Fibroblast of lung (primary cell): ENCODE data around the gene KIAA1549. TPM values are rescaled to one million over a fixed set of nuclear protein-coding genes. Genes with fewer than 3 reads are reported as not detected.

Experiments
- DNase-seq, 2 donors: peaks; one replicate each; pipeline versions ENCODE4 v3.0.0 to v3.0.0-alpha.2; 2010; ENCODE audit warnings: low read depth in 2 of 2
- H2AFZ ChIP-seq: 2 replicates; pipeline ENCODE4 v1.5.1; 2012; ENCODE audit warnings: low read length, control low read depth, inconsistent platforms
- H3K27ac ChIP-seq: 2 replicates; pipeline ENCODE4 v1.5.1; 2011; ENCODE audit warnings: low read length, control low read depth; ENCODE audit not compliant: insufficient read depth
- H3K27me3 ChIP-seq: 2 replicates; pipeline ENCODE4 v1.5.1; 2011; ENCODE audit warnings: mild to moderate bottlenecking, low read length; ENCODE audit not compliant: control insufficient read depth, insufficient read depth
- H3K36me3 ChIP-seq: 2 replicates; pipeline ENCODE4 v1.5.1; 2011; ENCODE audit warnings: low read length; ENCODE audit not compliant: control insufficient read depth, insufficient read depth
- H3K4me1 ChIP-seq: 2 replicates; pipeline ENCODE4 v1.5.1; 2011; ENCODE audit warnings: low read length; ENCODE audit not compliant: control insufficient read depth, insufficient read depth; ENCODE audit errors: extremely low read depth
- H3K4me2 ChIP-seq: 2 replicates; pipeline ENCODE4 v1.5.1; 2011; ENCODE audit warnings: low read length, control low read depth; ENCODE audit not compliant: insufficient read depth; ENCODE audit errors: extremely low read depth
- H3K4me3 ChIP-seq, 4 experiments: fragments of 200-600 bp in 1 of 4; sonication (generic) in 1 of 4; replicated peaks in 1 of 4; 2 replicates each; pipeline ENCODE4 v1.5.1; 2011 to 2016; ENCODE audit warnings: low read length in 4 of 4, low read depth in 3 of 4, mild to moderate bottlenecking in 3 of 4, control low read depth in 2 of 4, inconsistent platforms in 1 of 4, mixed read lengths in 1 of 4; ENCODE audit not compliant: insufficient read depth in 1 of 4; ENCODE audit errors: control extremely low read depth in 1 of 4
- H3K79me2 ChIP-seq: 2 replicates; pipeline ENCODE4 v1.5.1; 2012; ENCODE audit warnings: mild to moderate bottlenecking, low read length, inconsistent platforms; ENCODE audit not compliant: control insufficient read depth, insufficient read depth
- H3K9ac ChIP-seq: 2 replicates; pipeline ENCODE4 v1.5.1; 2011; ENCODE audit warnings: mild to moderate bottlenecking, low read length, control low read depth; ENCODE audit not compliant: insufficient read depth
- H3K9me3 ChIP-seq: 2 replicates; pipeline ENCODE4 v1.5.1; 2012; ENCODE audit warnings: low read depth, low read length; ENCODE audit not compliant: control insufficient read depth, insufficient read depth
- H4K20me1 ChIP-seq: 2 replicates; pipeline ENCODE4 v1.5.1; 2011; ENCODE audit warnings: low read length; ENCODE audit not compliant: control insufficient read depth, insufficient read depth; ENCODE audit errors: extremely low read depth
- EZH2 ChIP-seq: IDR thresholded peaks from 2 replicates; pipeline ENCODE4 v1.5.1; 2012; ENCODE audit warnings: low read length, control low read depth, mild to moderate bottlenecking; ENCODE audit errors: missing control alignments
- polyA plus RNA-seq, 2 donors: library from polyadenylated mRNA; depleted of rRNA in 1 of 2; stranded (reverse) in 1 of 2; unstranded in 1 of 2; fragments of >200 nt; gene quantifications; 2 replicates each; pipeline ENCODE4 v1.2.1, GENCODE V29; 2011 to 2012; ENCODE audit warnings: missing spikeins in 1 of 2
- total RNA-seq: library from RNA; depleted of rRNA; stranded (reverse); fragments of >200 nt; gene quantifications from 2 replicates; pipeline ENCODE4 v1.2.1, GENCODE V29; 2014
- TF ChIP-seq, protein P1 (sequence below), 2 donors: IDR thresholded peaks in 1 of 2; conservative IDR thresholded peaks in 1 of 2; 1 replicate in 1 of 2; 2 replicates in 1 of 2; pipeline ENCODE4 v1.5.1; 2011 to 2012; ENCODE audit warnings: low read length in 2 of 2, control low read depth in 1 of 2, inconsistent platforms in 1 of 2, low read depth in 1 of 2, mild to moderate bottlenecking in 1 of 2

Gene KIAA1549
- total and polyA plus RNA-seq, 2 donors (not counting 1 experiment from before 2014, with no cell fraction given), result 0.48 to 0.66 TPM

DNA sequence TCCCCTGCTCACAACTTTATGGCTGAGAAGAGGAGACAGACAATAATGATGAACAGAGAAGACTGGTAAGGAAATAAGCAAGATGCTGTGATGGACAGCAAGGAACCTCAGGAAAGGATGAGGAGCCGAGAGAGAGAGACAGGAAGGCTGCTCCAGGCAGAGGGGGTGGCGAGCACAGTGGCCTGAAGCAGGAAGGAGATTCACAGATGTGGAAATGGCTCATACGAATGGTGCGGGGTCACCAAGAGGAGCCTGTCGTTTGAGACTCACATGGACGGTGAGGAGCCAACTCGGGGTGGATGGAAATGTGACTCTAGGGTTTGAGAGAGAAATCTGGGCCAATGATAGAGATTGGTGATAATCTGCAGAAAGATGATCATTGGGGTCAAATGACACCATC lies 43.7 kb downstream of the KIAA1549 start:
- Histone ChIP-seq H3K79me2 (no peaks in the 10 kb centered on the region), H3K36me3 (no peaks in the 10 kb centered on the region), H3K9me3 (no peaks in the 10 kb centered on the region), H4K20me1 (no peaks in the 10 kb centered on the region), H3K27me3 (no peaks in the 10 kb centered on the region), H3K27ac (no peak overlapping the region), H3K4me3 (no peak overlapping the region), H2AFZ (no peak overlapping the region), H3K4me2 (no peak overlapping the region), H3K9ac (no peak overlapping the region), H3K4me1 (no peaks in the 10 kb centered on the region)
- DNase-seq, result no peak
- TF ChIP-seq, protein P1, sequence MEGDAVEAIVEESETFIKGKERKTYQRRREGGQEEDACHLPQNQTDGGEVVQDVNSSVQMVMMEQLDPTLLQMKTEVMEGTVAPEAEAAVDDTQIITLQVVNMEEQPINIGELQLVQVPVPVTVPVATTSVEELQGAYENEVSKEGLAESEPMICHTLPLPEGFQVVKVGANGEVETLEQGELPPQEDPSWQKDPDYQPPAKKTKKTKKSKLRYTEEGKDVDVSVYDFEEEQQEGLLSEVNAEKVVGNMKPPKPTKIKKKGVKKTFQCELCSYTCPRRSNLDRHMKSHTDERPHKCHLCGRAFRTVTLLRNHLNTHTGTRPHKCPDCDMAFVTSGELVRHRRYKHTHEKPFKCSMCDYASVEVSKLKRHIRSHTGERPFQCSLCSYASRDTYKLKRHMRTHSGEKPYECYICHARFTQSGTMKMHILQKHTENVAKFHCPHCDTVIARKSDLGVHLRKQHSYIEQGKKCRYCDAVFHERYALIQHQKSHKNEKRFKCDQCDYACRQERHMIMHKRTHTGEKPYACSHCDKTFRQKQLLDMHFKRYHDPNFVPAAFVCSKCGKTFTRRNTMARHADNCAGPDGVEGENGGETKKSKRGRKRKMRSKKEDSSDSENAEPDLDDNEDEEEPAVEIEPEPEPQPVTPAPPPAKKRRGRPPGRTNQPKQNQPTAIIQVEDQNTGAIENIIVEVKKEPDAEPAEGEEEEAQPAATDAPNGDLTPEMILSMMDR (conservative IDR thresholded peaks at IDR 0.05 in 1 of 2, IDR thresholded peaks at IDR 0.05 in 1 of 2; ENCODE audit: low read depth in 1 of 2, low read length in 2 of 2), result no peak
- no peak for TF ChIP-seq EZH2

DNA sequence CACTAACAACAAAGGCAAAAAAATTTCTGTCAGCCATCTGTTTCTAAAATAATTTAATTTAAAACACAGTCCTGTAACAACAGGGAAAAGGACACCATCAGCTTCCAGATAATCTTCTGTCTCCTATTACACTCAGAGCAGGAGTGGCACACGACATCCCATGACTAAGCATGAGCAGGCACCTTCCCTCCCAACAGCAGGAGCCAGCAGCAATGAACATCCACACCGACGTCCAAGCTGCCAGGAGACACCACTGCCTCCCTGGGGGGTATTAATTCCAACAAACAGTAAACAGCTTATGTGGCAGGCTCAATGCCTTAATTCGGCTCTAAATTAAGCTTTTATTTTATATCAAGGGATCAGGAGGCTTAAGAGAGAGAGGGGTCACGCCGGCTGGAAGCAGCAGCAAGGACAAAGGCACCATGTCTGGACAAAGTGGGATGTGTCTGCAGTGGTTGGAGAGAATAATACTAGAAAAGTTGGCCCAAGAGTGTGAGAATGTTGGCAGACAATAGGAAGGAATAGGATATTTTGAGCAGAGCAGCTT lies 45.7 kb downstream of the KIAA1549 start:
- H2AFZ ChIP-seq, result no peak overlapping the region
- H3K27ac ChIP-seq, result no peak overlapping the region
- H3K79me2 ChIP-seq, result no peaks in the 10 kb centered on the region
- TF ChIP-seq EZH2, result no peak
- TF ChIP-seq, protein P1 (conservative IDR thresholded peaks at IDR 0.05 in 1 of 2, IDR thresholded peaks at IDR 0.05 in 1 of 2; ENCODE audit: low read depth in 1 of 2, low read length in 2 of 2), result no peak
- no peaks in the 10 kb centered on the region for H4K20me1 ChIP-seq
- no peak overlapping the region for H3K4me2 ChIP-seq
- no peaks in the 10 kb centered on the region for H3K36me3 ChIP-seq
- H3K4me3 ChIP-seq, result no peak overlapping the region
- no peaks in the 10 kb centered on the region for H3K4me1 ChIP-seq
- no peaks in the 10 kb centered on the region for H3K27me3 ChIP-seq
- no peaks in the 10 kb centered on the region for H3K9me3 ChIP-seq
- peak; percentile 71 to 88 for DNase-seq
- H3K9ac ChIP-seq, result no peak overlapping the region

DNA sequence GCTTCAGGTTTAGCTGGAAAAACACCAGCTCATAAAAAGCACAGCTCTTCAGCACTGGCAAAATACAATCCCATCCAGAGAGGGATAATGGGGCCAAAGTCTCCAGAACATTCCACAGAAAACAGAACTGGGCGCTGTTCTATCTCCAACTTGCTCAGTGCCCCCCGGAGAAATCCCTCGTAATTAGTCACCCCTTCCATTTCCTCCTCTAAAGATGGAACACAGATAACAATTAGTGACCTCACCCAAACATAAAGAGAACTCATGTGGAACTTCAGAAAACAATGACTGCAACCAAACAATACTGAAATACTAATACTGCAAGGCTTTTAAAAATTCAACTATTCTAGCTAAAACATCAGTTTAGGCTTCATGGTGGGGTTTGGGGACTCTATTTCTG lies 46.3 kb downstream of the KIAA1549 start:
- H3K4me3 ChIP-seq, result no peak overlapping the region
- H3K4me2 ChIP-seq, result no peak overlapping the region
- H3K36me3 ChIP-seq, result no peaks in the 10 kb centered on the region
- no peaks in the 10 kb centered on the region for H3K9me3 ChIP-seq
- no peaks in the 10 kb centered on the region for H3K79me2 ChIP-seq
- no peaks in the 10 kb centered on the region for H3K27me3 ChIP-seq
- H2AFZ ChIP-seq, result no peak overlapping the region
- H3K9ac ChIP-seq, result no peak overlapping the region
- no peak overlapping the region for H3K27ac ChIP-seq
- no peaks in the 10 kb centered on the region for H3K4me1 ChIP-seq
- H4K20me1 ChIP-seq, result no peaks in the 10 kb centered on the region
- TF ChIP-seq EZH2, result no peak
- TF ChIP-seq, protein P1 (conservative IDR thresholded peaks at IDR 0.05 in 1 of 2, IDR thresholded peaks at IDR 0.05 in 1 of 2; ENCODE audit: low read depth in 1 of 2, low read length in 2 of 2), result no peak
- DNase-seq, result peak; percentile 17 to 76
